Renal pelvis (tissue), 3 donors: ENCODE results near the gene PARP8. TPM values are rescaled to one million over a fixed set of nuclear protein-coding genes. Genes with fewer than 3 reads are reported as not detected.

Experiments
- polyA plus RNA-seq, 3 donors: library from polyadenylated mRNA; unstranded; fragments of 120-200 nt; gene quantifications; one replicate each; pipeline ENCODE4 v1.2.1, GENCODE V29; 2013; ENCODE audit not compliant: insufficient read length in 3 of 3

The PARP8 gene
- polyA plus RNA-seq, 3 donors: 14.1 to 18.3 (median 16.3) TPM

Other genes with a start within 250 kb of the PARP8 start
- gene EMB, start 225.3 kb upstream of the PARP8 start, polyA plus RNA-seq: 1 to 10 TPM; 3.3 to 4.5 (median 3.5) TPM